Neural cell (in vitro differentiated cells): ENCODE measurements around the gene RRP7A. TPM values are rescaled to one million over a fixed set of nuclear protein-coding genes. Genes with fewer than 3 reads are reported as not detected.

Experiments
- H2AFZ ChIP-seq: fragments of 200-600, 300-800 bp; sonication (generic), shearing (Covaris generic); 2 replicates; pipeline ENCODE4 v1.6.0; 2014; ENCODE audit warnings: low read depth, mild to moderate bottlenecking, antibody characterized with exemption, low read length, moderate library complexity
- H3F3A ChIP-seq: fragments of 200-600 bp; shearing (Covaris generic); 2 replicates; pipeline ENCODE4 v1.6.1; 2016; ENCODE audit warnings: mild to moderate bottlenecking, moderate library complexity, mixed read lengths, antibody characterized with exemption, low read length; ENCODE audit not compliant: insufficient read depth, poor library complexity, severe bottlenecking
- H3K27ac ChIP-seq: fragments of 200-600, 300-800 bp; sonication (generic), shearing (Covaris generic); 2 replicates; pipeline ENCODE4 v1.5.1; 2014; ENCODE audit warnings: mild to moderate bottlenecking, low read length, moderate library complexity
- H3K27me3 ChIP-seq: fragments of 300-800, 200-600 bp; sonication (generic), shearing (Covaris generic); 2 replicates; pipeline ENCODE4 v1.6.0; 2014; ENCODE audit warnings: mild to moderate bottlenecking, low read depth, low read length, moderate library complexity; ENCODE audit not compliant: insufficient read depth
- H3K36me3 ChIP-seq: fragments of 300-800, 200-600 bp; sonication (generic), shearing (Covaris generic); 2 replicates; pipeline ENCODE4 v1.5.1; 2014; ENCODE audit warnings: mild to moderate bottlenecking, antibody characterized with exemption, low read length, moderate library complexity; ENCODE audit not compliant: insufficient read depth
- H3K4me2 ChIP-seq: fragments of 300-800, 200-600 bp; sonication (generic), shearing (Covaris generic); 2 replicates; pipeline ENCODE4 v1.6.0; 2014; ENCODE audit warnings: mild to moderate bottlenecking, low read length
- H3K4me3 ChIP-seq: fragments of 300-800, 200-600 bp; sonication (generic), shearing (Covaris generic); 2 replicates; pipeline ENCODE4 v1.5.1; 2014; ENCODE audit warnings: mild to moderate bottlenecking, low read length, moderate library complexity
- H3K79me2 ChIP-seq: fragments of 200-600 bp; shearing (Covaris generic); replicated peaks from 2 replicates; pipeline ENCODE4 v1.6.0; 2014; ENCODE audit warnings: mild to moderate bottlenecking, low read length, moderate library complexity; ENCODE audit not compliant: insufficient read depth
- H3K9ac ChIP-seq: fragments of 300-800, 200-600 bp; sonication (generic), shearing (Covaris generic); 2 replicates; pipeline ENCODE4 v1.6.1; 2016; ENCODE audit warnings: mild to moderate bottlenecking, low read length, mixed read lengths
- H3K9me2 ChIP-seq: fragments of 200-600 bp; shearing (Covaris generic); 2 replicates; pipeline ENCODE4 v1.6.1; 2016; ENCODE audit warnings: mild to moderate bottlenecking, low read length, mixed read lengths; ENCODE audit not compliant: insufficient read depth
- H3K9me3 ChIP-seq: fragments of 200-600, 300-800 bp; sonication (generic), shearing (Covaris generic); 2 replicates; pipeline ENCODE4 v1.6.1; 2016; ENCODE audit warnings: mild to moderate bottlenecking, mixed run types, low read length, moderate library complexity, mixed read lengths
- H4K20me1 ChIP-seq: fragments of 200-600 bp; shearing (Covaris generic); 2 replicates; pipeline ENCODE4 v1.6.1; 2016; ENCODE audit warnings: mild to moderate bottlenecking, mixed run types; ENCODE audit not compliant: insufficient read depth
- EP300 ChIP-seq: fragments of 450-650 bp; conservative IDR thresholded peaks from 2 replicates; pipeline ENCODE4 v1.6.1; 2014; ENCODE audit warnings: antibody characterized with exemption, mild to moderate bottlenecking, moderate library complexity; ENCODE audit not compliant: poor library complexity, severe bottlenecking
- EZH2 ChIP-seq: fragments of 200-600, 300-800 bp; shearing (Covaris generic), sonication (generic); IDR thresholded peaks from 2 replicates; pipeline ENCODE4 v1.6.1; 2014; ENCODE audit warnings: antibody characterized with exemption, low read length, borderline replicate concordance, mild to moderate bottlenecking; ENCODE audit not compliant: insufficient read depth, poor library complexity, severe bottlenecking
- MXI1 ChIP-seq: fragments of 450-650 bp; conservative IDR thresholded peaks from 2 replicates; pipeline ENCODE4 v1.6.1; 2014; ENCODE audit warnings: antibody characterized with exemption, mild to moderate bottlenecking; ENCODE audit not compliant: poor library complexity, severe bottlenecking
- POLR2AphosphoS5 ChIP-seq: IDR thresholded peaks from 2 replicates; pipeline ENCODE4 v1.6.1; 2012
- RAD21 ChIP-seq: fragments of 450-650 bp; conservative IDR thresholded peaks from 2 replicates; pipeline ENCODE4 v1.6.1; 2014; ENCODE audit warnings: antibody characterized with exemption, mild to moderate bottlenecking, moderate library complexity
- SMC3 ChIP-seq: fragments of 450-650 bp; conservative IDR thresholded peaks from 2 replicates; pipeline ENCODE4 v1.6.1; 2014; ENCODE audit warnings: antibody characterized with exemption, mild to moderate bottlenecking, moderate library complexity; ENCODE audit not compliant: poor library complexity
- TAF1 ChIP-seq: IDR thresholded peaks from 2 replicates; pipeline ENCODE4 v1.6.1; 2012; ENCODE audit warnings: low read depth
- polyA plus RNA-seq: library from polyadenylated mRNA; depleted of rRNA; stranded (reverse); fragments of >200 nt; gene quantifications from 2 replicates; pipeline ENCODE4 v1.2.3, GENCODE V29; 2014
- TF ChIP-seq, protein P1 (sequence below): fragments of 450-650 bp; IDR thresholded peaks from 2 replicates; pipeline ENCODE4 v1.5.1; 2014; ENCODE audit warnings: antibody characterized with exemption, mild to moderate bottlenecking, moderate library complexity; ENCODE audit not compliant: poor library complexity, severe bottlenecking
- TF ChIP-seq, protein P2 (sequence below): IDR thresholded peaks from 2 replicates; pipeline ENCODE4 v1.6.1; 2012; ENCODE audit warnings: borderline replicate concordance

RRP7A gene
- polyA plus RNA-seq, 1 donor from 2014 or later, result 27.8 TPM

DNA sequence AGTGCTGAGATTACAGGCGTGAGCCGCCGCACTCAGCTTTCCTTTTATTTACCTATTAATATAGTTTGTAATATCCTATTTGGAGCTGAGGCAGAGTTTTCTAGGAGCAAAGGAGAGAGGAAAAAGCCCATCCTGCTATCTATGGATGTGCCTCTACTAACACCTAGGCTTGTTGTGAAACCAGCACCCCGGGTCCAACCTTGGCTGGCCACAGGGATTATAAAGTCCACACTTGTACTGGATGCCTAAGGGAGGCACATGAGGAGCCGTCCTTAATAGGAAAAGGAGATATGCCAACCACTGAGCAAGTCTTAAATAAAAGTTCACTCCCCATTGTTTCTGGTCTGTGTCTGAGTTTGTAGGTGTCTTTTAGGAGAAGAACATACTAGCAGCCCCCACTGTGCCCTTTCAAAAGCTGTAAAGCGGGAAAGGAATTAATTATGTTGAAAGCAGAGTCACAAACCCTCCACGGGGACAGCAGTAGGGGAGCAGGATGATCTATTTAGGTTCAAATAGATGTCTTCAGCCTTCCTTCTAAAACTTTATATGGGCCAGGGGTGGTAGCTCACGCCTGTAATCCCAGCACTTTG lies 29.3 kb downstream of the RRP7A start:
- no peak overlapping the region for H3K4me2 ChIP-seq

DNA sequence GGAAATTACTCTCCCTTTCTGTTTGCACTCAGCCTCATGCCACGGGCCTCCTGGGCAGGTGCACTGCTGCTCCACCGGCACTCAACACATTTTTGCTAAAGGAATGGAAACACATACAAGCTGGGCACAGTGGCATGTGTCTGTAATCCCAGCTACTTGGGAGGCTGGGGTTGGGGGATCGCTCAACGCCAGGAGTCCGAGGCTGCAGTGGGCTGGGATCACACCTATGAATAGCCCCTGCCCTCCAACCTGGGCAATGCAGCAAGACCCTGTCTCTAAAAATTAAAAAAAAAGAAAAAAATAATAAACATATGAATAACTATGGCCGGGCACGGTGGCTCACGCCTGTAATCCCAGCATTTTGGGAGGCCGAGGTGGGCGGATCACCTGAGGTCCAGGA lies 30.6 kb downstream of the RRP7A start:
- Histone ChIP-seq H3K27me3 (no peaks in the 10 kb centered on the region), H3K27ac (no peak overlapping the region), H3K9ac (no peak overlapping the region), H3K4me3 (no peak overlapping the region), H3K79me2 (no peaks in the 10 kb centered on the region), H3K9me3 (no peaks in the 10 kb centered on the region), H3K9me2 (no peaks in the 10 kb centered on the region), H3K4me2 (no peak overlapping the region), H3K36me3 (no peaks in the 10 kb centered on the region), H3F3A (no peaks in the 10 kb centered on the region), H2AFZ (no peak overlapping the region), H4K20me1 (no peaks in the 10 kb centered on the region)
- TF ChIP-seq, protein P1, sequence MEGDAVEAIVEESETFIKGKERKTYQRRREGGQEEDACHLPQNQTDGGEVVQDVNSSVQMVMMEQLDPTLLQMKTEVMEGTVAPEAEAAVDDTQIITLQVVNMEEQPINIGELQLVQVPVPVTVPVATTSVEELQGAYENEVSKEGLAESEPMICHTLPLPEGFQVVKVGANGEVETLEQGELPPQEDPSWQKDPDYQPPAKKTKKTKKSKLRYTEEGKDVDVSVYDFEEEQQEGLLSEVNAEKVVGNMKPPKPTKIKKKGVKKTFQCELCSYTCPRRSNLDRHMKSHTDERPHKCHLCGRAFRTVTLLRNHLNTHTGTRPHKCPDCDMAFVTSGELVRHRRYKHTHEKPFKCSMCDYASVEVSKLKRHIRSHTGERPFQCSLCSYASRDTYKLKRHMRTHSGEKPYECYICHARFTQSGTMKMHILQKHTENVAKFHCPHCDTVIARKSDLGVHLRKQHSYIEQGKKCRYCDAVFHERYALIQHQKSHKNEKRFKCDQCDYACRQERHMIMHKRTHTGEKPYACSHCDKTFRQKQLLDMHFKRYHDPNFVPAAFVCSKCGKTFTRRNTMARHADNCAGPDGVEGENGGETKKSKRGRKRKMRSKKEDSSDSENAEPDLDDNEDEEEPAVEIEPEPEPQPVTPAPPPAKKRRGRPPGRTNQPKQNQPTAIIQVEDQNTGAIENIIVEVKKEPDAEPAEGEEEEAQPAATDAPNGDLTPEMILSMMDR, result no peak
- no peak for TF ChIP-seq SMC3
- TF ChIP-seq POLR2AphosphoS5, result no peak
- TF ChIP-seq EZH2, result no peak
- no peak for TF ChIP-seq RAD21
- no peak for TF ChIP-seq MXI1
- TF ChIP-seq, protein P2, sequence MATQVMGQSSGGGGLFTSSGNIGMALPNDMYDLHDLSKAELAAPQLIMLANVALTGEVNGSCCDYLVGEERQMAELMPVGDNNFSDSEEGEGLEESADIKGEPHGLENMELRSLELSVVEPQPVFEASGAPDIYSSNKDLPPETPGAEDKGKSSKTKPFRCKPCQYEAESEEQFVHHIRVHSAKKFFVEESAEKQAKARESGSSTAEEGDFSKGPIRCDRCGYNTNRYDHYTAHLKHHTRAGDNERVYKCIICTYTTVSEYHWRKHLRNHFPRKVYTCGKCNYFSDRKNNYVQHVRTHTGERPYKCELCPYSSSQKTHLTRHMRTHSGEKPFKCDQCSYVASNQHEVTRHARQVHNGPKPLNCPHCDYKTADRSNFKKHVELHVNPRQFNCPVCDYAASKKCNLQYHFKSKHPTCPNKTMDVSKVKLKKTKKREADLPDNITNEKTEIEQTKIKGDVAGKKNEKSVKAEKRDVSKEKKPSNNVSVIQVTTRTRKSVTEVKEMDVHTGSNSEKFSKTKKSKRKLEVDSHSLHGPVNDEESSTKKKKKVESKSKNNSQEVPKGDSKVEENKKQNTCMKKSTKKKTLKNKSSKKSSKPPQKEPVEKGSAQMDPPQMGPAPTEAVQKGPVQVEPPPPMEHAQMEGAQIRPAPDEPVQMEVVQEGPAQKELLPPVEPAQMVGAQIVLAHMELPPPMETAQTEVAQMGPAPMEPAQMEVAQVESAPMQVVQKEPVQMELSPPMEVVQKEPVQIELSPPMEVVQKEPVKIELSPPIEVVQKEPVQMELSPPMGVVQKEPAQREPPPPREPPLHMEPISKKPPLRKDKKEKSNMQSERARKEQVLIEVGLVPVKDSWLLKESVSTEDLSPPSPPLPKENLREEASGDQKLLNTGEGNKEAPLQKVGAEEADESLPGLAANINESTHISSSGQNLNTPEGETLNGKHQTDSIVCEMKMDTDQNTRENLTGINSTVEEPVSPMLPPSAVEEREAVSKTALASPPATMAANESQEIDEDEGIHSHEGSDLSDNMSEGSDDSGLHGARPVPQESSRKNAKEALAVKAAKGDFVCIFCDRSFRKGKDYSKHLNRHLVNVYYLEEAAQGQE, result no peak
- TF ChIP-seq TAF1, result no peak
- TF ChIP-seq EP300, result no peak

More for the DNA sequence above, 29.3 kb downstream of the RRP7A start:
- Histone ChIP-seq H3K9me3 (no peaks in the 10 kb centered on the region), H3K27me3 (no peaks in the 10 kb centered on the region), H3K9me2 (no peaks in the 10 kb centered on the region), H4K20me1 (no peaks in the 10 kb centered on the region), H2AFZ (no peak overlapping the region), H3K36me3 (no peaks in the 10 kb centered on the region), H3K4me3 (no peak overlapping the region), H3K27ac (no peak overlapping the region), H3K79me2 (no peaks in the 10 kb centered on the region), H3K9ac (no peak overlapping the region), H3F3A (no peaks in the 10 kb centered on the region)
- TF ChIP-seq POLR2AphosphoS5, result no peak
- no peak for TF ChIP-seq MXI1
- no peak for TF ChIP-seq EP300
- no peak for TF ChIP-seq EZH2
- TF ChIP-seq TAF1, result no peak
- TF ChIP-seq RAD21, result no peak
